Lung microvascular endothelial cell (primary cell): ENCODE results near the gene TTC38. TPM values are rescaled to one million over a fixed set of nuclear protein-coding genes. Genes with fewer than 3 reads are reported as not detected.
A peak's percentile ranks its signal among the peaks of the same experiment; 100 is the strongest.

ENCODE experiments used
- DNase-seq, 2 donors: peaks; one replicate each; pipeline versions ENCODE4 v3.0.0 to v3.0.0-alpha.2; 2010; ENCODE audit warnings: low read depth in 2 of 2
- total RNA-seq: library from RNA; depleted of rRNA; stranded (reverse); fragments of >200 nt; gene quantifications from 2 replicates; pipeline ENCODE4 v1.2.1, GENCODE V29; 2014

TTC38 gene
- total RNA-seq = 18.7 and 22.6 TPM in 2 replicates

DNA sequence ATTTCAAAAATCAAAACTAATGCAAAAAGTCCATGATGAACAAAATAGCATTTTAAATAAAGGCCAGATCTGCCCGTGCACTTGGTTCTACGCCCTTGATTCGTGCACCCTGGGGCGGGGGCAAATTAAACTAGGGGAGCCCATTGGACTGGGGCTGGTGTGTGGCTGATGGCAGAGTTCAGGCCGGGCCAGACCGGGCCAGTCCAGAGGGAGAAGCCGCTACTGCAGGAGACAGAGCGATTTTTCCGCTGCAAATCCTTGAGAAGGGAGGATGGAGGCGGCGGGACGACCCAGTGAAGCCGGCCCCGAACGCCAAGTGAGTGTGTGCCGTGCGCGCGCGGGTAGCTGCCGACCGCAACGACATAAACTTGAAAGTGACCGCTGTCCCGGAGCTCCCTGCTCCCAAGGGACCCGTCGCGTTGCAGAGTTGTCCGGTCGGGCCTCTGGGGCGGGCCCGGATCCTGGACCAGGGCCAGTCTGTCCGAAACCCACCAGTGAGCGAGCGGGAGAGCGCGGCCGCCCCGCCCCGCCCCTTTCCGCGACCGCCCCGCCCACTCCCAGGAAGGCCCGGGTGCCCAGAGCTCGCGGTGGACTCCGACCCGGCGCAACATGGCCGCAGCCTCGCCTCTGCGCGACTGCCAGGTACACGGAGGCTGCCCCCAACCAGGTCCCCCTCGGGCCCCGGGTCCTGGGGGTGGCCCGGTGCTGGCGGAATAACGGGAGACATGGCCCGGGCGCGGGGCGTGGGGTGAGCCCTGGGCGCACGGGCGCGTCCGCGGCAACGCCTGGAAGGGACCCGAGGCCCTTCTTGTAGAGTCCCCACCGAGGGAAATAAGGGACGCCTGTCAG is at the start of gene TTC38:
TSS of gene TTC38 (plus strand) at position 578 of the 849 bp plus-strand sequence. CDS start at position 610, 32 bp downstream.
- DNase-seq = peak; percentile 82 to 89

- DNase-seq = peak in 1 of 2 donors; percentile 50
Measured at GRCh38 chr22:46219636-46220035, 48.2 kb upstream of the TTC38 start.

GRCh38 chr22:46220921-46221320 is 46.9 kb upstream of the TTC38 start:
- DNase-seq = peak in 1 of 2 donors; percentile 34

DNA sequence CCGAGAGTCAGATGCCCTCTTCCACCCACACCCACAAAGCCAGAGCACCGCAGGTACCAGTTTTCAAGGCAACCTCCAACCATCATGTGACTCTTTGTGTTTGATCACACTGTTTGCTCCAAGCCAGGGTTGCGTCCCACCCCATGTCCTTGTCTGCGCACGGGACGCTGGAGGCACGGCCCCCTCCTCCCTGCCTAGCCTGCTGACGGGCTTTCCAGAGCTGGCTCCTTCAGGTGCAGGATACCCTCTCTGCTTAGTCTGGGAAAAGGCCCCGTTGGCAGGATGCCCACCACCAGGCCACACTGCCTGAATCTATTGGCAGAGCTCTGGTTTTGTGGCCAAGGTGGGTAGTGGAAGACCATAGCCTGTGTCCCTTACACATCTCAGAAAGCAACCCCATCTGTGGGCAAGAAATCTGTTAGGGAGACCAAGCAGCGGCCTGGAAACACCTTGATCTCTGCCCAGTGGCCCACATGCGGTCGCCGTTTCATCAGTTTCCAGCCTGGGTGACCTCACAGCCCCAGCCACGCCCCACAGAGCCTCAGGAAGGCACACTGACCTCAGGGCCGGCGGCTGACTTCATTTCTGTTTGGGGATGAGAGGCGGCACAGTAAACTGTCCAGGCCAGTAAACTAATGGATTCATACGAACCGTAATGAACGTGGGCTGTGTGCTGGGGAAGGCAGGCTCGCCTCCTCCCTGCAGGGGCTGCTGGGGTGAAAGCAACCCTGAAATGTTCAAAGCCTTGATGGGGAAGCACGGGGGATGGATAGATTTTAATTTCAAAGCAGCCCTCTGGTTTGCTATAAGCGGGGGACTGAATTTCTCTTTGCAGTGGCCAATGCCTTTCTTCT is 43.5 kb upstream of the TTC38 start:
- peak in 1 of 2 donors; percentile 35 for DNase-seq

DNA sequence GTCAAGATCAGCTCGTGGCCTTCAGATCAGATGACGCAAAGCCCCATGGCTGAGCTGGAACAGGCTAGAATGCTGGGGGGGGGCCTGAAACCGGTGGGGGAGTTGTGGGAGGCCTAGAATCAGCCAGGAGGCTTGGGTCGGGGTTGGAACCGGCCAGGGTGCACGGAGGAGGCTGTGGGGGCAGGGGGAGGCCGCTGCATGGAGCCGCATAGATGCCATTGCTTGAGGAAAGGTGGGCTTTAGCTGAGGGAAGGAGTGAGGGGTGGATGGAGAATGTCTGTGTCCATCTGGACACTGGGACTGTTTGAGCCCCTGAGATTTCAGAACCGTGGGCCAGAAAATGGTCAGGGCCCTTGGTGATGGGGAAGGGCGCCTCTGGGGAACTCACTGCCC is 42.9 kb upstream of the TTC38 start:
- no peak for DNase-seq

- DNase-seq = no peak
Measured at GRCh38 chr22:46225631-46226030, 42.2 kb upstream of the TTC38 start.

GRCh38 chr22:46226577-46226976 is 41.2 kb upstream of the TTC38 start:
- no peak for DNase-seq

DNA sequence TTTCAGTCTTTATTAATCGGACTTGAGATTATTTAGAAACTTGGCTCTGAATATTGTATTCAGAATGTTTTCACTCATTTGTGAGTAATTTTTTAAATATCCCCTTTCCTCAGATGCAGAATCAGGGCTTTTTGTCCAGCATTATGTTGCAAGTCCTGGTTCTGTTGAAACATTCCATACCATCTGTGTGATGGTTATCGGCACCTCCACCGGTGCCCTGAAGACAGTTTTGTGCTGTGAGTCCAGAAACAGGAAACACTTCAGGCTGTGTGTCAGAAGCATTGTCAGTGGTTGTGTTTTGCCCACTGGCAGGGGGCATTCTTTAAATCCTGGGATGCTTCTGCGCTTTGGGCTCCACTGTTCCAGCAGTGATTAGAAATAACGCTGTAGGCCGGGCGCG is 38.1 kb upstream of the TTC38 start:
- no peak for DNase-seq

DNA sequence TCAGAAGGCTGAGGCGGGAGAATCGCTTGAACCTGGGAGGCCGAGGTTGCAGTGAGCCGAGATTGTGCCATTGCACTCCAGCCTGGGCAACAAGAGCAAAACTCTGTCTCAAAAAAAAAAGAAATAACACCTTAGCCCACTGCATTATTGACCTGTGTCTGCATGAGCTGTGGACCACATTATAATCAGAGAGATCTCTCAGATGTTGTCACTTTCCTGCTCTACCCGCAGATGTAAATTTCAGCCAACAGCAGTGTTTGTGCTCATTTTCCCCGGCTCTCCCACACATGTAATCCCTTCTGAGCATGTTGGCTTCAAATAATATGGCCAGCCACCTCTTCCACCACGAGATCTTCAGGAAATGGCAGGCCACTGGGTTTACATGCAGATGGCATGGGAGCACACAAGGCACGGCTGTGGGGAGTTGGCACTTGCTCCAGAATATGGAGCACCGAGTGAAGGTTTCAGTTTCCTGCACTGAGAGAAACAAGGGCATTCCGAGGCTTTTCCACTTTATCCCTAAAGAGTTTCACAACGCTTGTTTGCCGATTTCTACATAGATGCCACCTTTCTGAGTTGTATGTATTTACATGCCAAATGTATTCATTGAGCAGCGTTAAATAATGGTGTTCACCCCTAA is 37.4 kb upstream of the TTC38 start:
- DNase-seq = no peak

- peak; percentile 39 to 51 for DNase-seq
Measured at GRCh38 chr22:46233231-46233630, 34.6 kb upstream of the TTC38 start.

- no peak for DNase-seq
Measured at GRCh38 chr22:46234969-46235368, 32.8 kb upstream of the TTC38 start.

GRCh38 chr22:46237453-46238124 is 30.2 kb upstream of the TTC38 start:
- DNase-seq = no peak

GRCh38 chr22:46238541-46238940 is 29.3 kb upstream of the TTC38 start:
- no peak for DNase-seq

DNA sequence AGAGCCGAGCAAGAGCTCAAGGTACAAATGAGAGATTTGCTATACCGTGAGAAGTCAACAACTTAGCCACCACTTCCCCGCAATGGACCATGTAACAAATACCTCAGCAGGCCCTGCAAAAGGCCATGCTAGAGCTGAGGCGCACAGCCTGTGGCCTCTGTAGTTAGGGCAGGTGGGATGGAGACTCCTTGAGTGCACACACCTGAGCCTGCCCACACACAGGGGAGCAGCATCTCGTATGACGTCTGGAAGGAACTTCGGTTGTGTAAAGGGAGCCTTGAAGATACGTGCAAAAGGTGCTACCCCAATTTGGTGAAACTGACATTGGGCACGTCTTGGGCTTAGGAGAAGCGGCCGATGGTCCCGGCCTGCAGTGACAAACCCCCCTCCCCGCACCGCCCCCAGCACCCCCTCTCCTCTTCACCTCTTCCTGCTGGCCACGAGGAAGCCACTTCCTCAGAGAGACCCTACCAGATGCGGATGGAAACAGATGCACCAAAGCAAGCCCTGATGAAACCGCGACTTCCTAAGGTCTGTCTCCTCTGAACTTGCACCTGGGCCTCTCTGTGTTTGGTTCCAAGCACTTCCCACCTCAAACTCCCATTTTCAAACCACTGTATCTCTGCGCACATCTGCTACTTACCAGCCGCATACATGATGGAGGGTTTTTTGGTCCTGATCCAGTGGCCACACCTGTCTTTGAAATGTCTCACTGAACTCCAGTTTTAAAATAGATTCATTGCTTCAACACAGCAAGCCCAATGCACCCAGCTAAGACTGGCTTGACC is 28.4 kb upstream of the TTC38 start:
- no peak for DNase-seq

DNA sequence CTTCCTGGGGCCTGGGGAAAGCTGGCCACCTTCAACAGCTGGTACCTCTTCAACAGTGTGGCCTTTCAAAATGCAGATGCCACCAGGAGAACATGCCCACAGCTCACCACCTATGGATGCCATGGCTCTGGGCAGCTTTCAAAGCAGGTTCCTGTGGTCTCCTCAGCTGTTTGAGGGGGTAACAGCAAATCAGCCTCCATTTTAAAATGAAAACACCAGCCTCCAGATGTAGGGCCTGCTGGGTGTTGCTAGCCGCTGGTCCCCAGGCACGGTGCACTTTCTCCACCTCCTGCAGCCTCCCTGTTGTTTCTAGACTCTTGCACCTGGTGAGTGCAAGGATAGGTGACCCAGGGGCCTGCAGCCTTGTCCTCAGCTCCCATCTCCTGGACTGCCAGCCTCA is 27.7 kb upstream of the TTC38 start:
- no peak for DNase-seq

DNA sequence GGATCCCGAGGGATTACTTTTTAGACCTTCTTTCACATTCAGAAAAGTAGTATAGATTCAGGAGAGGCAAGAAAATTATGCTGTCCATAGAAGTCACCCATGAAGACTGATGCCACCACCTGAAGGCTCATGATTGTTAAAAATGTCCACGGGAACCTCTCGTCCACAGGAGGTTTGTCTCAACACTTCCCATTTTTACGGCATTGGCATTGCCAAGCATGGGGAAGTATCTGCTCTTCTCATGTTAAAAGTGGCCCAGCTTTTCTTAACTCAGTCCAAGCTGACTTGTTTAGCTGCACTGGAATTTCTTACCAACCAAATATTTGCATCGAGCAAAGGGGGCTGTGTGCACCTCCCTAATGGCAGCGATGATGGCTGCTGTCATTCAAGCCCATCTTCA is 27.3 kb upstream of the TTC38 start:
- no peak for DNase-seq

DNA sequence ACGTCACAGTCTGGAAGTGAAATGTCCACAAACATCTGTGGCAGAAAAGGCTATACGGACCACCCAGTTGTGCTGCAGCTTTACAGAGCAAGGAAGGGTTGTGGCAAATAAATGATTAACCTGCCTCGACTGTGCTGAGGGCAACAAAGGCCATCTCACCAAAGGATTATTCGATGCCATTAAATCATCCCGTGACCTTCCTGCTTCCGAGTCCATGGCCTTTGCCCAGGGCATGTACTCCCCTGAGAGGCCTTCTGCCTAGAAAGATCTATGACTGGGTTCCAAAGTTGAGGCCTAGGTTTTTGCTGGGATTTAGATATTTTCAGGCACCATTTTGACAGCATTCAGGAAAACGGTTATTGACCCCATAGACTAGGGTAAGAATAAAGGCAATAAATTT is 26.9 kb upstream of the TTC38 start:
- DNase-seq = no peak

- DNase-seq = no peak
Measured at GRCh38 chr22:46241396-46242007, 26.3 kb upstream of the TTC38 start.

- DNase-seq = no peak
Measured at GRCh38 chr22:46242076-46242475, 25.7 kb upstream of the TTC38 start.

GRCh38 chr22:46244771-46245170 is 23.0 kb upstream of the TTC38 start:
- DNase-seq = no peak
